Measurements from ENCODE around the gene SV2B. TPM values are rescaled to one million over a fixed set of nuclear protein-coding genes. Genes with fewer than 3 reads are reported as not detected.

Gene SV2B
- total and polyA plus RNA-seq, 2 donors (not counting 3 experiments of a cell fraction or from before 2014, with no cell fraction given) = not detected

- dilution Hi-C loops (cut with MboI; ENCODE audit: extremely low pct_ligation_motif_present, low sequenced_read_pairs) = no loop called here
- H3K79me2 ChIP-seq (ENCODE audit: control insufficient read depth, insufficient read depth, low read length) = no peaks in the 10 kb centered on the region
- no peak overlapping the region for H3K4me3 ChIP-seq (replicated peaks in 1 of 3; ENCODE audit: insufficient read depth in 1 of 3, low read depth in 1 of 3, low read length in 3 of 3)
- CTCF ChIA-PET = interaction anchor here (0.6 to 3.9 kb wide), 42 partner anchors 8 to 1351 kb away, joined by 3 to 210 read pairs (median 4); partner anchors contain the start of genes HDDC3, RCCD1, UNC45A and VPS33B
- no peaks in the 10 kb centered on the region for H4K20me1 ChIP-seq (replicated peaks; ENCODE audit: control insufficient read depth, extremely low read depth, insufficient read depth, low read length)
- TF ChIP-seq CTCF (IDR thresholded peaks at IDR 0.05; ENCODE audit: extremely low read depth in 1 of 2, insufficient read depth in 1 of 2, low read depth in 1 of 2, low read length in 2 of 2) (peak; percentile 70 to 74), GATA2 (IDR thresholded peaks at IDR 0.05; ENCODE audit: insufficient read depth, insufficient read length, low read depth, low read length) (no peak)
- no peaks in the 10 kb centered on the region for H3K9me3 ChIP-seq (replicated peaks; ENCODE audit: control insufficient read depth, insufficient read depth, low read length)
- intact Hi-C loops (cut with micrococcal nuclease) = loop anchor here (1.0 to 2.0 kb wide), 2 partner anchors 47 to 215 kb away; no protein-coding TSS in a partner anchor
- peak; percentile 66 for DNase-seq (ENCODE audit: low read depth, low spot score)
- POLR2A ChIA-PET = no interaction called here
- no peak overlapping the region for H3K9ac ChIP-seq (replicated peaks; ENCODE audit: extremely low read depth, insufficient read depth, low read length)
- H3K4me2 ChIP-seq (ENCODE audit: insufficient read depth, low read length) = no peak overlapping the region
- H3K9me1 ChIP-seq (replicated peaks; ENCODE audit: control insufficient read depth, extremely low read depth, insufficient read depth, low read length) = no peaks in the 10 kb centered on the region
- BruUV-seq (replicated peaks) = no TSS peak
- peak; percentile 63 for FAIRE-seq
- no peaks in the 10 kb centered on the region for H3K36me3 ChIP-seq (ENCODE audit: control insufficient read depth in 2 of 2, extremely low read depth in 1 of 2, insufficient read depth in 2 of 2, low read length in 2 of 2)
- no peak overlapping the region for H3K27ac ChIP-seq (ENCODE audit: insufficient read depth, low read depth, low read length)
- H2AFZ ChIP-seq (ENCODE audit: low read depth, low read length) = no peak overlapping the region
- no peaks in the 10 kb centered on the region for H3K4me1 ChIP-seq (ENCODE audit: control insufficient read depth, extremely low read depth, insufficient read depth, low read length)
- no peaks in the 10 kb centered on the region for H3K27me3 ChIP-seq (ENCODE audit: control insufficient read depth in 2 of 2, insufficient read depth in 2 of 2, low read length in 2 of 2)
Measured at GRCh38 chr15:91271565-91272153, 171.6 kb downstream of the SV2B start.

GRCh38 chr15:91275844-91276243 lies 175.8 kb downstream of the SV2B start:
- Histone ChIP-seq H4K20me1 (replicated peaks; ENCODE audit: control insufficient read depth, extremely low read depth, insufficient read depth, low read length) (no peaks in the 10 kb centered on the region), H3K9ac (replicated peaks; ENCODE audit: extremely low read depth, insufficient read depth, low read length) (no peak overlapping the region), H3K27ac (ENCODE audit: insufficient read depth, low read depth, low read length) (no peak overlapping the region), H3K4me3 (replicated peaks in 1 of 3; ENCODE audit: insufficient read depth in 1 of 3, low read depth in 1 of 3, low read length in 3 of 3) (no peak overlapping the region), H3K79me2 (ENCODE audit: control insufficient read depth, insufficient read depth, low read length) (no peaks in the 10 kb centered on the region), H3K27me3 (ENCODE audit: control insufficient read depth in 2 of 2, insufficient read depth in 2 of 2, low read length in 2 of 2) (no peaks in the 10 kb centered on the region), H3K4me1 (ENCODE audit: control insufficient read depth, extremely low read depth, insufficient read depth, low read length) (no peaks in the 10 kb centered on the region), H2AFZ (ENCODE audit: low read depth, low read length) (no peak overlapping the region), H3K9me3 (replicated peaks; ENCODE audit: control insufficient read depth, insufficient read depth, low read length) (no peaks in the 10 kb centered on the region), H3K9me1 (replicated peaks; ENCODE audit: control insufficient read depth, extremely low read depth, insufficient read depth, low read length) (no peaks in the 10 kb centered on the region), H3K4me2 (ENCODE audit: insufficient read depth, low read length) (no peak overlapping the region), H3K36me3 (ENCODE audit: control insufficient read depth in 2 of 2, extremely low read depth in 1 of 2, insufficient read depth in 2 of 2, low read length in 2 of 2) (no peaks in the 10 kb centered on the region)
- DNase-seq (ENCODE audit: low read depth, low spot score) = no peak
- ChIA-PET POLR2A (no interaction called here), CTCF (no interaction called here)
- intact Hi-C loops (cut with micrococcal nuclease) = no loop called here
- dilution Hi-C loops (cut with MboI; ENCODE audit: extremely low pct_ligation_motif_present, low sequenced_read_pairs) = no loop called here
- TF ChIP-seq JUN (IDR thresholded peaks at IDR 0.05; ENCODE audit: borderline replicate concordance, insufficient read depth, insufficient read length, low read depth) (no peak), MYC (IDR thresholded peaks at IDR 0.05; ENCODE audit: low read depth, low read length) (no peak)
- BruUV-seq (replicated peaks) = no TSS peak
- no peak for FAIRE-seq
